H9 (cell line): Measurements from ENCODE around the gene DNAJB2. TPM values are rescaled to one million over a fixed set of nuclear protein-coding genes. Genes with fewer than 3 reads are reported as not detected.

Experiments used
- DNase-seq: peaks from one replicate; pipeline ENCODE4 v3.0.0-alpha.2; 2017
- H2AFZ ChIP-seq: one replicate; pipeline ENCODE4 v1.6.1; 2013; ENCODE audit warnings: mild to moderate bottlenecking, low read length, control low read depth, moderate library complexity
- H2AK5ac ChIP-seq: 2 replicates; pipeline ENCODE4 v1.6.1; 2013; ENCODE audit warnings: low read length, control low read depth, mixed read lengths; ENCODE audit not compliant: insufficient read length
- H2BK120ac ChIP-seq: one replicate; pipeline ENCODE4 v1.6.1; 2013; ENCODE audit warnings: low read depth, mild to moderate bottlenecking, low read length, control low read depth, inconsistent platforms; ENCODE audit not compliant: poor library complexity, severe bottlenecking
- H2BK12ac ChIP-seq: 2 replicates; pipeline ENCODE4 v1.6.1; 2013; ENCODE audit warnings: low read length, control low read depth, mixed read lengths, low read depth; ENCODE audit not compliant: insufficient read length
- H2BK15ac ChIP-seq: 2 replicates; pipeline ENCODE4 v1.6.1; 2013; ENCODE audit warnings: low read depth, low read length, control low read depth
- H2BK20ac ChIP-seq: one replicate; pipeline ENCODE4 v1.6.1; 2013; ENCODE audit warnings: low read depth, mild to moderate bottlenecking, low read length, control low read depth, inconsistent platforms; ENCODE audit not compliant: poor library complexity, severe bottlenecking
- H2BK5ac ChIP-seq: 2 replicates; pipeline ENCODE4 v1.6.1; 2013; ENCODE audit warnings: low read length, control low read depth, mixed read lengths; ENCODE audit not compliant: insufficient read length
- H3K14ac ChIP-seq: 2 replicates; pipeline ENCODE4 v1.6.1; 2013; ENCODE audit warnings: low read length, control low read depth; ENCODE audit not compliant: insufficient read depth
- H3K18ac ChIP-seq: 2 replicates; pipeline ENCODE4 v1.6.1; 2013; ENCODE audit warnings: low read depth, mild to moderate bottlenecking, mixed read lengths, low read length, control low read depth; ENCODE audit not compliant: insufficient read length
- H3K23ac ChIP-seq: 2 replicates; pipeline ENCODE4 v1.6.1; 2013; ENCODE audit warnings: low read length, control low read depth, mixed read lengths, low read depth; ENCODE audit not compliant: insufficient read length
- H3K23me2 ChIP-seq: 2 replicates; pipeline ENCODE4 v1.6.1; 2013; ENCODE audit warnings: low read depth, mild to moderate bottlenecking, mixed read lengths, low read length, control low read depth; ENCODE audit not compliant: insufficient read length, poor library complexity, severe bottlenecking
- H3K27ac ChIP-seq: 2 replicates; pipeline ENCODE4 v1.5.1; 2013; ENCODE audit warnings: low read length, control low read depth, mixed read lengths, low read depth; ENCODE audit not compliant: insufficient read length
- H3K27me3 ChIP-seq: 2 replicates; pipeline ENCODE4 v1.6.1; 2013; ENCODE audit warnings: low read length, control low read depth, inconsistent platforms; ENCODE audit not compliant: insufficient read depth
- H3K4ac ChIP-seq: 2 replicates; pipeline ENCODE4 v1.6.1; 2013; ENCODE audit warnings: low read depth, mild to moderate bottlenecking, control low read depth, inconsistent platforms, low read length, moderate library complexity
- H3K4me1 ChIP-seq: 2 replicates; pipeline ENCODE4 v1.6.1; 2013; ENCODE audit warnings: low read length, control low read depth, inconsistent platforms; ENCODE audit not compliant: insufficient read depth
- H3K4me2 ChIP-seq: 2 replicates; pipeline ENCODE4 v1.6.1; 2013; ENCODE audit warnings: low read length, control low read depth, mixed read lengths; ENCODE audit not compliant: insufficient read length, insufficient read depth
- H3K56ac ChIP-seq: 2 replicates; pipeline ENCODE4 v1.6.1; 2013; ENCODE audit warnings: low read depth, mild to moderate bottlenecking, mixed read lengths, low read length, control low read depth; ENCODE audit not compliant: insufficient read length
- H3K79me1 ChIP-seq: 2 replicates; pipeline ENCODE4 v1.6.1; 2013; ENCODE audit warnings: low read depth, mild to moderate bottlenecking, moderate library complexity, low read length, control low read depth, inconsistent platforms; ENCODE audit not compliant: insufficient read depth, poor library complexity, severe bottlenecking
- H3K79me2 ChIP-seq: 2 replicates; pipeline ENCODE4 v1.6.1; 2013; ENCODE audit warnings: low read length, control low read depth, inconsistent platforms; ENCODE audit not compliant: insufficient read depth
- H3K9ac ChIP-seq: 2 replicates; pipeline ENCODE4 v1.6.1; 2013; ENCODE audit warnings: low read length, control low read depth, mixed read lengths; ENCODE audit not compliant: insufficient read length; ENCODE audit errors: extremely low read depth
- H3K9me3 ChIP-seq: one replicate; pipeline ENCODE4 v1.6.1; 2013; ENCODE audit warnings: low read depth, low read length, inconsistent platforms; ENCODE audit not compliant: control insufficient read depth
- H3T11ph ChIP-seq: one replicate; pipeline ENCODE4 v1.6.1; 2013; ENCODE audit warnings: mild to moderate bottlenecking, low read length, control low read depth, inconsistent platforms
- H4K20me1 ChIP-seq: one replicate; pipeline ENCODE4 v1.6.1; 2013; ENCODE audit not compliant: control insufficient read depth, insufficient read length, insufficient read depth
- H4K5ac ChIP-seq: 2 replicates; pipeline ENCODE4 v1.6.1; 2013; ENCODE audit warnings: low read depth, mild to moderate bottlenecking, mixed read lengths, low read length, control low read depth; ENCODE audit not compliant: insufficient read length
- H4K8ac ChIP-seq: replicated peaks from 2 replicates; pipeline ENCODE4 v1.6.1; 2013; ENCODE audit warnings: low read length, control low read depth, mixed read lengths, low read depth; ENCODE audit not compliant: insufficient read length
- H4K91ac ChIP-seq: 2 replicates; pipeline ENCODE4 v1.6.1; 2013; ENCODE audit warnings: low read depth, mild to moderate bottlenecking, moderate library complexity, mixed read lengths, low read length, control low read depth; ENCODE audit not compliant: insufficient read length
- H3K27ac Mint-ChIP-seq, 3 experiments: 2 replicates in 2 of 3; 3 replicates in 1 of 3; pipeline ENCODE4 v1.8.0; 2020 to 2021; ENCODE audit warnings: mixed read lengths in 3 of 3, mild to moderate bottlenecking in 1 of 3, moderate library complexity in 1 of 3
- H3K27me3 Mint-ChIP-seq: 2 replicates; pipeline ENCODE4 v1.8.0; 2021; ENCODE audit warnings: low read depth, mild to moderate bottlenecking, moderate library complexity, mixed read lengths
- H3K36me3 Mint-ChIP-seq, 3 experiments: 2 replicates in 2 of 3; 3 replicates in 1 of 3; pipeline ENCODE4 v1.8.0; 2020 to 2021; ENCODE audit warnings: low read depth in 3 of 3, mixed read lengths in 3 of 3; ENCODE audit not compliant: insufficient read depth in 1 of 3
- H3K4me1 Mint-ChIP-seq, 2 experiments: 2 replicates each; pipeline ENCODE4 v1.8.0; 2020; ENCODE audit warnings: mixed read lengths in 2 of 2
- H3K4me3 Mint-ChIP-seq, 2 experiments: 2 replicates in 1 of 2; 3 replicates in 1 of 2; pipeline ENCODE4 v1.8.0; 2020 to 2021; ENCODE audit warnings: mild to moderate bottlenecking in 2 of 2, mixed read lengths in 2 of 2, moderate library complexity in 1 of 2
- H3K9me3 Mint-ChIP-seq, 2 experiments: 2 replicates in 1 of 2; 3 replicates in 1 of 2; pipeline ENCODE4 v1.8.0; 2020; ENCODE audit warnings: mild to moderate bottlenecking in 2 of 2, mixed read lengths in 2 of 2, moderate library complexity in 1 of 2
- CTCF ChIP-seq: fragments of 200-600 bp; sonication (generic); conservative IDR thresholded peaks from 3 replicates; pipeline ENCODE4 v1.8.0; 2021; ENCODE audit warnings: antibody characterized with exemption, mild to moderate bottlenecking
- WGBS: extraction: QIAGEN DNeasy Blood & Tissue Kit; methylation state at CpG from one replicate; pipeline ENCODE4 v1.1.7; 2013; ENCODE audit warnings: missing lambda C conversion rate, low lambda C conversion rate, mixed read lengths; ENCODE audit not compliant: insufficient read length; ENCODE audit errors: extremely low coverage; 5-methylcytosine and 5-hydroxymethylcytosine counted together
- total RNA-seq: library from RNA; stranded (reverse); gene quantifications from 2 replicates; pipeline ENCODE4 v1.2.1, GENCODE V29; 2021

Gene DNAJB2
- total RNA-seq, 1 experiment from 2014 or later, result 34.1 TPM

GRCh38 chr2:219252570-219252899 lies 26.6 kb upstream of the DNAJB2 start:
- Histone ChIP-seq H4K8ac (no peak overlapping the region), H3K4me1 (peaks cover 3% of the 10 kb centered on the region; the same call in 1 of the 2 replicates), H2BK5ac (no peak overlapping the region), H4K5ac (no peak overlapping the region), H3K9me3 (no peaks in the 10 kb centered on the region), H3K56ac (no peak overlapping the region), H3T11ph (no peak overlapping the region), H2BK12ac (no peak overlapping the region), H3K4ac (no peak overlapping the region), H3K79me2 (no peaks in the 10 kb centered on the region), H3K23me2 (peaks cover 22% of the 10 kb centered on the region), H2AFZ (no peak overlapping the region), H2BK20ac (no peak overlapping the region), H3K9ac (no peak overlapping the region), H2BK15ac (no peak overlapping the region), H2BK120ac (no peak overlapping the region), H3K79me1 (no peaks in the 10 kb centered on the region), H4K20me1 (no peaks in the 10 kb centered on the region), H2AK5ac (no peak overlapping the region), H3K14ac (no peak overlapping the region), H3K27ac (no peak overlapping the region), H3K18ac (no peak overlapping the region), H3K4me2 (peak overlapping the region; percentile 72), H4K91ac (no peak overlapping the region), H3K23ac (no peak overlapping the region), H3K27me3 (peaks cover 21% of the 10 kb centered on the region)
- Mint-ChIP-seq H3K4me3 (peak overlapping the region; percentile 69 to 88), H3K4me1 (peaks cover 28 to 40% of the 10 kb centered on the region in 2 experiments), H3K27ac (no peak overlapping the region), H3K36me3 (peaks cover 9 to 24% (median 21%) of the 10 kb centered on the region in 3 experiments; a peak in 6 of 7 replicates), H3K9me3 (peaks cover 0 to 2% of the 10 kb centered on the region in 2 experiments; a peak in 3 of 5 replicates), H3K27me3 (peaks cover 67% of the 10 kb centered on the region)
- TF ChIP-seq CTCF, result no peak
- WGBS, result no CpG with 5 or more reads among the region's 9 CpGs
- DNase-seq, result no peak
